HG03025 (cell line): ENCODE results near the gene EPHA2.

Experiments
- ATAC-seq: cut with Tn5 transposase; IDR thresholded peaks from one replicate; pipeline ENCODE4 v1.9.1; 2021; ENCODE audit warnings: mild to moderate bottlenecking, moderate library complexity; ENCODE audit not compliant: unreplicated experiment, low FRiP score

Gene EPHA2

GRCh38 chr1:16151995-16152384, 3.9 kb downstream of the EPHA2 start:
- no peak for ATAC-seq

GRCh38 chr1:16151196-16151994, 4.5 kb downstream of the EPHA2 start:
- ATAC-seq: no peak

- ATAC-seq: no peak
These were observed 5.4 kb downstream of the EPHA2 start for GRCh38 chr1:16150508-16150907.

- no peak for ATAC-seq
These were observed 6.0 kb downstream of the EPHA2 start for GRCh38 chr1:16149702-16150488.

- ATAC-seq: no peak
These were observed 6.7 kb downstream of the EPHA2 start for GRCh38 chr1:16149146-16149545.

- no peak for ATAC-seq
These were observed 7.4 kb downstream of the EPHA2 start for GRCh38 chr1:16148329-16149092.

- ATAC-seq: no peak
These were observed 8.5 kb downstream of the EPHA2 start for GRCh38 chr1:16147156-16147926.

- ATAC-seq: no peak
These were observed 9.4 kb downstream of the EPHA2 start for GRCh38 chr1:16146279-16147155.

GRCh38 chr1:16145662-16146278, 10.1 kb downstream of the EPHA2 start:
- no peak for ATAC-seq

- ATAC-seq: no peak
These were observed 10.7 kb downstream of the EPHA2 start for GRCh38 chr1:16145030-16145661.

- no peak for ATAC-seq
These were observed 11.4 kb downstream of the EPHA2 start for GRCh38 chr1:16144325-16145029.

- no peak for ATAC-seq
These were observed 12.1 kb downstream of the EPHA2 start for GRCh38 chr1:16143566-16144324.

- no peak for ATAC-seq
These were observed 12.8 kb downstream of the EPHA2 start for GRCh38 chr1:16143005-16143565.

GRCh38 chr1:16142383-16142995, 13.4 kb downstream of the EPHA2 start:
- no peak for ATAC-seq

GRCh38 chr1:16141573-16142336, 14.1 kb downstream of the EPHA2 start:
- ATAC-seq: no peak
